Globus pallidus (tissue), 1 donor: ENCODE data around the gene DAB2.

Source experiments
- DNase-seq: peaks from one replicate; pipeline ENCODE4 v3.0.0-alpha.2; 2015; ENCODE audit warnings: low spot score

Gene DAB2

GRCh38 chr5:39381376-39381775, 43.4 kb downstream of the DAB2 start:
- DNase-seq, result no peak

- DNase-seq, result peak; percentile 32
Observed at GRCh38 chr5:39379693-39380092, 45.1 kb downstream of the DAB2 start.

- DNase-seq, result no peak
Observed at GRCh38 chr5:39377613-39378012, 47.2 kb downstream of the DAB2 start.

- DNase-seq, result peak; percentile 34
Observed at GRCh38 chr5:39376293-39376714, 48.5 kb downstream of the DAB2 start.

- DNase-seq, result no peak
Observed at GRCh38 chr5:39373791-39374190, 51.0 kb downstream of the DAB2 start.

GRCh38 chr5:39371367-39371635, 53.5 kb downstream of the DAB2 start:
- DNase-seq, result no peak

- no peak for DNase-seq
Observed at GRCh38 chr5:39370555-39371366, 54.0 kb downstream of the DAB2 start.

GRCh38 chr5:39369123-39369815, 55.5 kb downstream of the DAB2 start:
- DNase-seq, result no peak

- no peak for DNase-seq
Observed at GRCh38 chr5:39368116-39368515, 56.7 kb downstream of the DAB2 start.

GRCh38 chr5:39367711-39368110, 57.1 kb downstream of the DAB2 start:
- no peak for DNase-seq

- DNase-seq, result no peak
Observed at GRCh38 chr5:39364367-39364766, 60.4 kb downstream of the DAB2 start, which contains the start of gene C9. Gene C9 (minus strand): TSS chr5:39364495. CDS start chr5:39364464, 31 bp downstream.

- no peak for DNase-seq
Observed at GRCh38 chr5:39363217-39363616, 61.6 kb downstream of the DAB2 start.

- no peak for DNase-seq
Observed at GRCh38 chr5:39362646-39363045, 62.1 kb downstream of the DAB2 start.

GRCh38 chr5:39361306-39361705, 63.5 kb downstream of the DAB2 start:
- no peak for DNase-seq

GRCh38 chr5:39360471-39361111, 64.2 kb downstream of the DAB2 start:
- DNase-seq, result no peak

GRCh38 chr5:39356263-39356662, 68.5 kb downstream of the DAB2 start:
- DNase-seq, result no peak

GRCh38 chr5:39355324-39355723, 69.5 kb downstream of the DAB2 start:
- no peak for DNase-seq

- DNase-seq, result no peak
Observed at GRCh38 chr5:39353717-39354399, 70.9 kb downstream of the DAB2 start.

- DNase-seq, result no peak
Observed at GRCh38 chr5:39352951-39353350, 71.8 kb downstream of the DAB2 start.

- DNase-seq, result no peak
Observed at GRCh38 chr5:39352170-39352569, 72.6 kb downstream of the DAB2 start.

GRCh38 chr5:39349484-39349883, 75.3 kb downstream of the DAB2 start:
- DNase-seq, result no peak

- no peak for DNase-seq
Observed at GRCh38 chr5:39342460-39342859, 82.3 kb downstream of the DAB2 start.

- DNase-seq, result peak; percentile 7
Observed at GRCh38 chr5:39341896-39342295, 82.9 kb downstream of the DAB2 start.
